ENCODE results near the gene PDZD2.
A peak's percentile ranks its signal among the peaks of the same experiment; 100 is the strongest.

PDZD2 gene

DNA sequence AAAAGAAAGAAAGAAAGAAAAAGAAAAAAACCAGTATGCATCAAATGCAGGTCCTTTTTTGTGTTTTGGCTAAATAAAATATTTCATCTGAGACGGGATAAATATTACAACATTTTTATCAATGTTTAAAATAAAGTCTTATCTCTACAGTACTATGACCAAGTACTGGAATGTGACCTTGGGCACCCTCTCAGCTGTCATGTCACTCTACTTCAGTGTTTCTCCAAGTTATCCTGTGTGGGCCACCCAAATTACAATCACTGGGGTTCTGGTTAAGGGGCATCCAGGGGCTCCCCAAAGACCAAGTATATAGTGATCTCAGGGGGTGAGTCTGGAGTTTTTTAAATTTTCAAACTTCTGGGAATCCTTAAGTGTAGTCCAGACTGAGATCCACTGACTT lies 3.5 kb upstream of the PDZD2 start:
- Histone ChIP-seq H3K27ac (ENCODE audit: low read depth, low read length) (no peak overlapping the region), H3K4me2 (ENCODE audit: low read length) (no peak overlapping the region), H3K36me3 (ENCODE audit: control insufficient read depth, low read length) (no peaks in the 10 kb centered on the region), H3K9me3 (ENCODE audit: control insufficient read depth, insufficient read depth, low read length) (no peaks in the 10 kb centered on the region), H3K27me3 (ENCODE audit: control insufficient read depth, low read length) (peaks cover 31% of the 10 kb centered on the region), H3K9me2 (replicated peaks; ENCODE audit: control insufficient read depth, low read length) (no peaks in the 10 kb centered on the region), H3K79me2 (ENCODE audit: control insufficient read depth, low read length) (no peaks in the 10 kb centered on the region), H3F3A (ENCODE audit: control insufficient read depth, insufficient read depth) (no peaks in the 10 kb centered on the region), H3K4me1 (ENCODE audit: control insufficient read depth, low read length) (peaks cover 6% of the 10 kb centered on the region; the same call in 1 of the 2 replicates), H3K4me3 (ENCODE audit: low read length) (no peak overlapping the region), H4K20me1 (ENCODE audit: control insufficient read depth, insufficient read depth, low read depth, low read length) (no peaks in the 10 kb centered on the region)
- TF ChIP-seq CTCF (IDR thresholded peaks at IDR 0.05; ENCODE audit: low read depth, low read length, poor library complexity, severe bottlenecking) (no peak), EZH2phosphoT487 (IDR thresholded peaks at IDR 0.05; ENCODE audit: borderline replicate concordance, low read length) (no peak)

DNA sequence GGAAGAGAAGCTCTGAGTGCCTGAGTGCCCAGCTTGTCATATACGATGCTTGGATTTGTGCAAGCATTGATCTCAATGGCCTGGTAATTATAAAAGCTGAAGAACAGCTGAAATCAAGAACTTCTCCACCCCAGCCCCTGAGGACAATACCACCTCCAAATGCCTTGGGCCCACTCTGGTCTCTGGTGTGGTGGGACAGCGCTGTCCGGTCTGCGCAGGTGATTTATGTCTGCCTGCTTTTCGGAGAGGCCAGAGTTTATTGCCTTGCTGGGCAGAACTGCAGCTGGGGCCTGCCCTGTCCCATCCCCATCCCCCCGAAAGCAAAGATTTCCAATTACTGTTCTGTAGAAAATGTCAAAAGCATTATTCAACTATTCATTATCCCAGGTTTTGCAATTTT lies 1.1 kb upstream of the PDZD2 start:
- Histone ChIP-seq H3K9me3 (ENCODE audit: control insufficient read depth, insufficient read depth, low read length) (no peaks in the 10 kb centered on the region), H3K36me3 (ENCODE audit: control insufficient read depth, low read length) (no peaks in the 10 kb centered on the region), H3K4me3 (ENCODE audit: low read length) (no peak overlapping the region), H3F3A (ENCODE audit: control insufficient read depth, insufficient read depth) (no peaks in the 10 kb centered on the region), H3K27me3 (ENCODE audit: control insufficient read depth, low read length) (peaks cover 51% of the 10 kb centered on the region), H3K4me2 (ENCODE audit: low read length) (peak overlapping the region; percentile 66), H4K20me1 (ENCODE audit: control insufficient read depth, insufficient read depth, low read depth, low read length) (no peaks in the 10 kb centered on the region), H3K9me2 (replicated peaks; ENCODE audit: control insufficient read depth, low read length) (no peaks in the 10 kb centered on the region), H3K27ac (ENCODE audit: low read depth, low read length) (no peak overlapping the region), H3K79me2 (ENCODE audit: control insufficient read depth, low read length) (no peaks in the 10 kb centered on the region), H3K4me1 (ENCODE audit: control insufficient read depth, low read length) (peaks cover 6% of the 10 kb centered on the region; the same call in 1 of the 2 replicates)
- TF ChIP-seq CTCF (IDR thresholded peaks at IDR 0.05; ENCODE audit: low read depth, low read length, poor library complexity, severe bottlenecking) = no peak
- TF ChIP-seq EZH2phosphoT487 (IDR thresholded peaks at IDR 0.05; ENCODE audit: borderline replicate concordance, low read length) = no peak

DNA sequence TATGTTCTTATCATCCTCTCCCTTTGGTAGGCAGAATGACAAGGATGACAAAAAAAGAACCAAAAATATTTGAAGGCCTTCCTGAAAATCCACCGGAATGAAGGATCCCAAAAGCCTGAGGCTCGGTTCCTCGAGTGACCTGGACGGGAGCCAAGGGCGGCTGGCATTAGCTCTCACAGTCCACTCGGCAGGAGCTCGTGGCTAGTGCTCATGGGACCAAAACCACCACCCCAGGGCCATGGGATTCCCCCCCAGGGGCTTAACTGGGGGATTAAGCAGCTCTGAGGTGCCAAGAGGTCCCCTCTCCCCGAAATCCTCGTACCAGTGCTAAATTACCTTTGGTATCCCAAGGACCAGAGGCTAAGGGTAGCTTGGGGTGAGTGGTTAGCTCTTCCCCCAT lies 586 bp upstream of the PDZD2 start:
- peak overlapping the region; percentile 70 for H3K4me3 ChIP-seq (ENCODE audit: low read length)
- no peaks in the 10 kb centered on the region for H3K9me3 ChIP-seq (ENCODE audit: control insufficient read depth, insufficient read depth, low read length)
- no peaks in the 10 kb centered on the region for H3K9me2 ChIP-seq (replicated peaks; ENCODE audit: control insufficient read depth, low read length)
- H3K27ac ChIP-seq (ENCODE audit: low read depth, low read length) = no peak overlapping the region
- H3K36me3 ChIP-seq (ENCODE audit: control insufficient read depth, low read length) = no peaks in the 10 kb centered on the region
- no peaks in the 10 kb centered on the region for H4K20me1 ChIP-seq (ENCODE audit: control insufficient read depth, insufficient read depth, low read depth, low read length)
- peak overlapping the region; percentile 66 for H3K4me2 ChIP-seq (ENCODE audit: low read length)
- no peaks in the 10 kb centered on the region for H3F3A ChIP-seq (ENCODE audit: control insufficient read depth, insufficient read depth)
- peaks cover 51% of the 10 kb centered on the region for H3K27me3 ChIP-seq (ENCODE audit: control insufficient read depth, low read length)
- H3K79me2 ChIP-seq (ENCODE audit: control insufficient read depth, low read length) = no peaks in the 10 kb centered on the region
- peaks cover 6% of the 10 kb centered on the region; the same call in 1 of the 2 replicates for H3K4me1 ChIP-seq (ENCODE audit: control insufficient read depth, low read length)
- no peak for TF ChIP-seq CTCF (IDR thresholded peaks at IDR 0.05; ENCODE audit: low read depth, low read length, poor library complexity, severe bottlenecking)
- no peak for TF ChIP-seq EZH2phosphoT487 (IDR thresholded peaks at IDR 0.05; ENCODE audit: borderline replicate concordance, low read length)

Measured in DOHH2 (cell line).